MM.1S (cell line): ENCODE results near the gene B4GALT6.

Experiments used
- DNase-seq: peaks from one replicate; pipeline ENCODE4 v3.0.0-alpha.2; 2015
- H2AFZ ChIP-seq: fragments of 300-600 bp; sonication (generic); 2 replicates; pipeline ENCODE4 v1.6.0; 2016; ENCODE audit warnings: antibody characterized with exemption, low read length
- H3F3A ChIP-seq: fragments of 300-600 bp; sonication (generic); 2 replicates; pipeline ENCODE4 v1.6.1; 2016; ENCODE audit warnings: mild to moderate bottlenecking, antibody characterized with exemption, low read length, moderate library complexity, mixed read lengths; ENCODE audit not compliant: insufficient read depth
- H3K27ac ChIP-seq: fragments of 300-600 bp; sonication (generic); 2 replicates; pipeline ENCODE4 v1.5.1; 2016; ENCODE audit warnings: mild to moderate bottlenecking, low read length
- H3K27me3 ChIP-seq: fragments of 300-600 bp; sonication (generic); replicated peaks from 2 replicates; pipeline ENCODE4 v1.6.0; 2016; ENCODE audit warnings: low read length; ENCODE audit not compliant: insufficient read depth
- H3K36me3 ChIP-seq: fragments of 300-600 bp; sonication (generic); replicated peaks from 2 replicates; pipeline ENCODE4 v1.6.1; 2016; ENCODE audit warnings: mild to moderate bottlenecking, low read length, mixed read lengths; ENCODE audit not compliant: insufficient read depth
- H3K4me1 ChIP-seq: fragments of 300-600 bp; sonication (generic); 2 replicates; pipeline ENCODE4 v1.6.1; 2016; ENCODE audit warnings: low read length, mixed read lengths
- H3K4me2 ChIP-seq: fragments of 300-600 bp; sonication (generic); 2 replicates; pipeline ENCODE4 v1.6.0; 2016; ENCODE audit warnings: low read depth, low read length
- H3K4me3 ChIP-seq: fragments of 300-600 bp; sonication (generic); 2 replicates; pipeline ENCODE4 v1.5.1; 2016; ENCODE audit warnings: low read length, mixed read lengths
- H3K79me2 ChIP-seq: fragments of 300-600 bp; sonication (generic); 2 replicates; pipeline ENCODE4 v1.6.1; 2016; ENCODE audit warnings: mixed run types, low read length, mixed read lengths
- H3K9ac ChIP-seq: fragments of 300-600 bp; sonication (generic); 2 replicates; pipeline ENCODE4 v1.6.1; 2016; ENCODE audit warnings: low read length, mixed read lengths
- H3K9me2 ChIP-seq: fragments of 300-600 bp; sonication (generic); replicated peaks from 2 replicates; pipeline ENCODE4 v1.6.1; 2016; ENCODE audit warnings: mild to moderate bottlenecking, low read length, mixed read lengths; ENCODE audit not compliant: insufficient read depth
- H3K9me3 ChIP-seq: fragments of 300-600 bp; sonication (generic); replicated peaks from 2 replicates; pipeline ENCODE4 v1.6.1; 2016; ENCODE audit warnings: mild to moderate bottlenecking, low read length, mixed read lengths; ENCODE audit not compliant: insufficient read depth
- H4K20me1 ChIP-seq: fragments of 300-600 bp; sonication (generic); 2 replicates; pipeline ENCODE4 v1.6.1; 2016; ENCODE audit warnings: mild to moderate bottlenecking, low read length, moderate library complexity, mixed read lengths; ENCODE audit not compliant: insufficient read depth
- CTCF ChIP-seq: fragments of 300-600 bp; sonication (generic); IDR thresholded peaks from 2 replicates; pipeline ENCODE4 v1.5.1; 2016; ENCODE audit warnings: antibody characterized with exemption, low read length, mixed read lengths
- EZH2 ChIP-seq: fragments of 300-600 bp; sonication (generic); optimal IDR thresholded peaks from 2 replicates; pipeline ENCODE3; 2017; ENCODE audit warnings: low read depth, mild to moderate bottlenecking, antibody characterized with exemption, low read length, mixed read lengths
- EZH2phosphoT487 ChIP-seq: fragments of 300-600 bp; sonication (generic); IDR thresholded peaks from 2 replicates; pipeline ENCODE4 v1.6.1; 2018; ENCODE audit warnings: antibody characterized with exemption, low read length

The B4GALT6 gene

GRCh38 chr18:31578126-31578525 lies 106.3 kb downstream of the B4GALT6 start:
- Histone ChIP-seq H3K9me3 (no peaks in the 10 kb centered on the region), H3K27ac (no peak overlapping the region), H3K79me2 (no peaks in the 10 kb centered on the region), H3F3A (no peaks in the 10 kb centered on the region), H3K9me2 (no peaks in the 10 kb centered on the region), H3K4me1 (no peaks in the 10 kb centered on the region), H3K27me3 (no peaks in the 10 kb centered on the region), H3K4me3 (no peak overlapping the region), H3K4me2 (no peak overlapping the region), H4K20me1 (no peaks in the 10 kb centered on the region), H3K9ac (no peak overlapping the region), H3K36me3 (no peaks in the 10 kb centered on the region), H2AFZ (no peak overlapping the region)
- no peak for DNase-seq
- TF ChIP-seq EZH2phosphoT487: no peak
- TF ChIP-seq EZH2: no peak
- no peak for TF ChIP-seq CTCF

- no peaks in the 10 kb centered on the region for H3K4me1 ChIP-seq
Measured at GRCh38 chr18:31577195-31577594, 107.2 kb downstream of the B4GALT6 start.

GRCh38 chr18:31576670-31577069 lies 107.7 kb downstream of the B4GALT6 start:
- Histone ChIP-seq H3K4me2 (no peak overlapping the region), H3K9me2 (no peaks in the 10 kb centered on the region), H3K27me3 (no peaks in the 10 kb centered on the region), H3K9me3 (no peaks in the 10 kb centered on the region), H2AFZ (no peak overlapping the region), H3K27ac (no peak overlapping the region), H3K4me3 (no peak overlapping the region), H3K4me1 (no peaks in the 10 kb centered on the region), H3F3A (no peaks in the 10 kb centered on the region), H3K79me2 (no peaks in the 10 kb centered on the region), H3K36me3 (no peaks in the 10 kb centered on the region), H3K9ac (no peak overlapping the region), H4K20me1 (no peaks in the 10 kb centered on the region)
- TF ChIP-seq EZH2: no peak
- TF ChIP-seq CTCF: no peak
- TF ChIP-seq EZH2phosphoT487: no peak
- no peak for DNase-seq

More at GRCh38 chr18:31577195-31577594, 107.2 kb downstream of the B4GALT6 start:
- Histone ChIP-seq H3K9me3 (no peaks in the 10 kb centered on the region), H2AFZ (no peak overlapping the region), H3F3A (no peaks in the 10 kb centered on the region), H3K27ac (no peak overlapping the region), H3K27me3 (no peaks in the 10 kb centered on the region), H3K9ac (no peak overlapping the region), H3K4me3 (no peak overlapping the region), H4K20me1 (no peaks in the 10 kb centered on the region), H3K9me2 (no peaks in the 10 kb centered on the region), H3K79me2 (no peaks in the 10 kb centered on the region), H3K36me3 (no peaks in the 10 kb centered on the region), H3K4me2 (no peak overlapping the region)
- DNase-seq: no peak
- TF ChIP-seq EZH2 (no peak), CTCF (no peak), EZH2phosphoT487 (no peak)
